ENCODE data around the gene NEGR1.

Gene NEGR1

GRCh38 chr1:71521655-71522264 lies 760.6 kb downstream of the NEGR1 start:
- Histone ChIP-seq H3K36me3 (ENCODE audit: insufficient read depth, low read length) (no peaks in the 10 kb centered on the region), H3K4me3 (ENCODE audit: low read length) (no peak overlapping the region), H2AFZ (ENCODE audit: low read depth, low read length) (no peak overlapping the region), H3K4me1 (ENCODE audit: insufficient read depth, low read length) (no peaks in the 10 kb centered on the region), H3K9me3 (ENCODE audit: low read length) (no peaks in the 10 kb centered on the region), H3K27me3 (ENCODE audit: insufficient read depth, low read length) (no peaks in the 10 kb centered on the region)

- H3K4me1 ChIP-seq (ENCODE audit: insufficient read depth, low read length): no peaks in the 10 kb centered on the region
Observed at GRCh38 chr1:71511505-71511904, 770.8 kb downstream of the NEGR1 start.

GRCh38 chr1:71510725-71511124 lies 771.6 kb downstream of the NEGR1 start:
- Histone ChIP-seq H3K4me1 (ENCODE audit: insufficient read depth, low read length) (no peaks in the 10 kb centered on the region), H3K4me3 (ENCODE audit: low read length) (no peak overlapping the region), H3K36me3 (ENCODE audit: insufficient read depth, low read length) (no peaks in the 10 kb centered on the region), H2AFZ (ENCODE audit: low read depth, low read length) (no peak overlapping the region), H3K27me3 (ENCODE audit: insufficient read depth, low read length) (no peaks in the 10 kb centered on the region), H3K9me3 (ENCODE audit: low read length) (no peaks in the 10 kb centered on the region)

More at GRCh38 chr1:71511505-71511904, 770.8 kb downstream of the NEGR1 start:
- Histone ChIP-seq H3K9me3 (ENCODE audit: low read length) (no peaks in the 10 kb centered on the region), H2AFZ (ENCODE audit: low read depth, low read length) (no peak overlapping the region), H3K27me3 (ENCODE audit: insufficient read depth, low read length) (no peaks in the 10 kb centered on the region), H3K36me3 (ENCODE audit: insufficient read depth, low read length) (no peaks in the 10 kb centered on the region), H3K4me3 (ENCODE audit: low read length) (no peak overlapping the region)

- Histone ChIP-seq H2AFZ (ENCODE audit: low read depth, low read length) (no peak overlapping the region), H3K36me3 (ENCODE audit: insufficient read depth, low read length) (no peaks in the 10 kb centered on the region), H3K27me3 (ENCODE audit: insufficient read depth, low read length) (no peaks in the 10 kb centered on the region), H3K4me3 (ENCODE audit: low read length) (no peak overlapping the region), H3K4me1 (ENCODE audit: insufficient read depth, low read length) (no peaks in the 10 kb centered on the region), H3K9me3 (ENCODE audit: low read length) (no peaks in the 10 kb centered on the region)
Observed at GRCh38 chr1:71509051-71509595, 773.2 kb downstream of the NEGR1 start.

GRCh38 chr1:71502006-71502405 lies 780.3 kb downstream of the NEGR1 start:
- Histone ChIP-seq H3K4me1 (ENCODE audit: insufficient read depth, low read length) (no peaks in the 10 kb centered on the region), H3K27me3 (ENCODE audit: insufficient read depth, low read length) (no peaks in the 10 kb centered on the region), H3K9me3 (ENCODE audit: low read length) (no peaks in the 10 kb centered on the region), H2AFZ (ENCODE audit: low read depth, low read length) (no peak overlapping the region), H3K4me3 (ENCODE audit: low read length) (no peak overlapping the region), H3K36me3 (ENCODE audit: insufficient read depth, low read length) (no peaks in the 10 kb centered on the region)

GRCh38 chr1:71498542-71498941 lies 783.8 kb downstream of the NEGR1 start:
- Histone ChIP-seq H3K9me3 (ENCODE audit: low read length) (no peaks in the 10 kb centered on the region), H3K36me3 (ENCODE audit: insufficient read depth, low read length) (no peaks in the 10 kb centered on the region), H2AFZ (ENCODE audit: low read depth, low read length) (no peak overlapping the region), H3K4me3 (ENCODE audit: low read length) (no peak overlapping the region), H3K27me3 (ENCODE audit: insufficient read depth, low read length) (no peaks in the 10 kb centered on the region), H3K4me1 (ENCODE audit: insufficient read depth, low read length) (no peaks in the 10 kb centered on the region)

- Histone ChIP-seq H3K36me3 (ENCODE audit: insufficient read depth, low read length) (no peaks in the 10 kb centered on the region), H3K27me3 (ENCODE audit: insufficient read depth, low read length) (no peaks in the 10 kb centered on the region), H3K4me3 (ENCODE audit: low read length) (no peak overlapping the region), H3K9me3 (ENCODE audit: low read length) (no peaks in the 10 kb centered on the region), H3K4me1 (ENCODE audit: insufficient read depth, low read length) (no peaks in the 10 kb centered on the region), H2AFZ (ENCODE audit: low read depth, low read length) (no peak overlapping the region)
Observed at GRCh38 chr1:71494163-71494562, 788.2 kb downstream of the NEGR1 start.

GRCh38 chr1:71492298-71493041 lies 789.9 kb downstream of the NEGR1 start:
- H3K36me3 ChIP-seq (ENCODE audit: insufficient read depth, low read length): no peaks in the 10 kb centered on the region
- no peaks in the 10 kb centered on the region for H3K9me3 ChIP-seq (ENCODE audit: low read length)
- no peak overlapping the region for H3K4me3 ChIP-seq (ENCODE audit: low read length)
- H2AFZ ChIP-seq (ENCODE audit: low read depth, low read length): no peak overlapping the region
- H3K27me3 ChIP-seq (ENCODE audit: insufficient read depth, low read length): no peaks in the 10 kb centered on the region
- no peaks in the 10 kb centered on the region for H3K4me1 ChIP-seq (ENCODE audit: insufficient read depth, low read length)

GRCh38 chr1:71490432-71490831 lies 791.9 kb downstream of the NEGR1 start:
- Histone ChIP-seq H2AFZ (ENCODE audit: low read depth, low read length) (no peak overlapping the region), H3K4me3 (ENCODE audit: low read length) (no peak overlapping the region), H3K36me3 (ENCODE audit: insufficient read depth, low read length) (no peaks in the 10 kb centered on the region), H3K9me3 (ENCODE audit: low read length) (no peaks in the 10 kb centered on the region), H3K4me1 (ENCODE audit: insufficient read depth, low read length) (no peaks in the 10 kb centered on the region), H3K27me3 (ENCODE audit: insufficient read depth, low read length) (no peaks in the 10 kb centered on the region)

- Histone ChIP-seq H2AFZ (ENCODE audit: low read depth, low read length) (no peak overlapping the region), H3K36me3 (ENCODE audit: insufficient read depth, low read length) (no peaks in the 10 kb centered on the region), H3K4me3 (ENCODE audit: low read length) (no peak overlapping the region), H3K9me3 (ENCODE audit: low read length) (no peaks in the 10 kb centered on the region), H3K4me1 (ENCODE audit: insufficient read depth, low read length) (no peaks in the 10 kb centered on the region), H3K27me3 (ENCODE audit: insufficient read depth, low read length) (no peaks in the 10 kb centered on the region)
Observed at GRCh38 chr1:71488555-71489252, 793.6 kb downstream of the NEGR1 start.

GRCh38 chr1:71473331-71473730 lies 809.0 kb downstream of the NEGR1 start:
- Histone ChIP-seq H3K4me3 (ENCODE audit: low read length) (no peak overlapping the region), H3K9me3 (ENCODE audit: low read length) (no peaks in the 10 kb centered on the region), H3K36me3 (ENCODE audit: insufficient read depth, low read length) (no peaks in the 10 kb centered on the region), H2AFZ (ENCODE audit: low read depth, low read length) (no peak overlapping the region), H3K27me3 (ENCODE audit: insufficient read depth, low read length) (no peaks in the 10 kb centered on the region), H3K4me1 (ENCODE audit: insufficient read depth, low read length) (peaks cover 5% of the 10 kb centered on the region)

- Histone ChIP-seq H3K36me3 (ENCODE audit: insufficient read depth, low read length) (no peaks in the 10 kb centered on the region), H3K9me3 (ENCODE audit: low read length) (no peaks in the 10 kb centered on the region), H3K27me3 (ENCODE audit: insufficient read depth, low read length) (no peaks in the 10 kb centered on the region), H2AFZ (ENCODE audit: low read depth, low read length) (no peak overlapping the region), H3K4me3 (ENCODE audit: low read length) (no peak overlapping the region), H3K4me1 (ENCODE audit: insufficient read depth, low read length) (peaks cover under 1% of the 10 kb centered on the region)
Observed at GRCh38 chr1:71465093-71465492, 817.2 kb downstream of the NEGR1 start.

GRCh38 chr1:71464016-71464415 lies 818.3 kb downstream of the NEGR1 start:
- H3K4me1 ChIP-seq (ENCODE audit: insufficient read depth, low read length): no peaks in the 10 kb centered on the region
- H2AFZ ChIP-seq (ENCODE audit: low read depth, low read length): no peak overlapping the region
- H3K36me3 ChIP-seq (ENCODE audit: insufficient read depth, low read length): no peaks in the 10 kb centered on the region
- no peaks in the 10 kb centered on the region for H3K27me3 ChIP-seq (ENCODE audit: insufficient read depth, low read length)
- no peaks in the 10 kb centered on the region for H3K9me3 ChIP-seq (ENCODE audit: low read length)
- H3K4me3 ChIP-seq (ENCODE audit: low read length): no peak overlapping the region
